ENCODE measurements around the gene ARHGAP30.

ARHGAP30 gene

GRCh38 chr1:161111527-161111926, 41.8 kb upstream of the ARHGAP30 start:
- no peak overlapping the region for H3K4me3 ChIP-seq (ENCODE audit: low read depth, low read length)
- TF ChIP-seq CTCF (IDR thresholded peaks at IDR 0.05; ENCODE audit: low read depth, low read length) = no peak
- in situ Hi-C loops (cut with HindIII; ENCODE audit: low sequenced_read_pairs) = no loop called here
- DNase-seq (ENCODE audit: low read depth, low spot score) = no peak

GRCh38 chr1:161111117-161111516, 41.4 kb upstream of the ARHGAP30 start:
- DNase-seq (ENCODE audit: low read depth, low spot score) = no peak

GRCh38 chr1:161106431-161106830, 36.7 kb upstream of the ARHGAP30 start:
- TF ChIP-seq CTCF (IDR thresholded peaks at IDR 0.05; ENCODE audit: low read depth, low read length) = no peak
- in situ Hi-C loops (cut with HindIII; ENCODE audit: low sequenced_read_pairs) = no loop called here
- H3K4me3 ChIP-seq (ENCODE audit: low read depth, low read length) = no peak overlapping the region
- DNase-seq (ENCODE audit: low read depth, low spot score) = no peak

More at GRCh38 chr1:161111117-161111516, 41.4 kb upstream of the ARHGAP30 start:
- in situ Hi-C loops (cut with HindIII; ENCODE audit: low sequenced_read_pairs) = no loop called here
- H3K4me3 ChIP-seq (ENCODE audit: low read depth, low read length) = no peak overlapping the region
- TF ChIP-seq CTCF (IDR thresholded peaks at IDR 0.05; ENCODE audit: low read depth, low read length) = no peak

GRCh38 chr1:161100556-161100955, 30.9 kb upstream of the ARHGAP30 start:
- H3K4me3 ChIP-seq (ENCODE audit: low read depth, low read length) = no peak overlapping the region
- in situ Hi-C loops (cut with HindIII; ENCODE audit: low sequenced_read_pairs) = no loop called here
- no peak for DNase-seq (ENCODE audit: low read depth, low spot score)
- no peak for TF ChIP-seq CTCF (IDR thresholded peaks at IDR 0.05; ENCODE audit: low read depth, low read length)

GRCh38 chr1:161099090-161099802, 29.6 kb upstream of the ARHGAP30 start:
- no peak for DNase-seq (ENCODE audit: low read depth, low spot score)
- no peak overlapping the region for H3K4me3 ChIP-seq (ENCODE audit: low read depth, low read length)
- TF ChIP-seq CTCF (IDR thresholded peaks at IDR 0.05; ENCODE audit: low read depth, low read length) = no peak
- in situ Hi-C loops (cut with HindIII; ENCODE audit: low sequenced_read_pairs) = no loop called here

GRCh38 chr1:161098210-161099068, 28.7 kb upstream of the ARHGAP30 start, which contains the start of gene KLHDC9:
TSS of gene KLHDC9 (plus strand) at chr1:161098361. CDS start at chr1:161098536, 175 bp downstream.
- in situ Hi-C loops (cut with HindIII; ENCODE audit: low sequenced_read_pairs) = no loop called here
- DNase-seq (ENCODE audit: low read depth, low spot score) = peak; percentile 84
- H3K4me3 ChIP-seq (ENCODE audit: low read depth, low read length) = peak within 1 kb of the TSS; percentile 44
- TF ChIP-seq CTCF (IDR thresholded peaks at IDR 0.05; ENCODE audit: low read depth, low read length) = peak; percentile 37

All from astrocyte of the spinal cord (primary cell).